Mononuclear cell (primary cell): ENCODE results near the gene NFKBIZ. TPM values are rescaled to one million over a fixed set of nuclear protein-coding genes. Genes with fewer than 3 reads are reported as not detected.
"Not testable (repeated sequence)": the region's sequence is repeated elsewhere in the genome, so short reads cannot be mapped to it uniquely, and the experiment has no call there.

Experiments
- H3K27me3 ChIP-seq: 2 replicates; pipeline ENCODE4 v1.6.0; 2011; ENCODE audit warnings: low read length, control low read depth; ENCODE audit not compliant: insufficient read depth
- H3K4me1 ChIP-seq: 2 replicates; pipeline ENCODE4 v1.5.1; 2011; ENCODE audit warnings: mild to moderate bottlenecking, low read length, control low read depth; ENCODE audit not compliant: insufficient read depth
- H3K4me3 ChIP-seq: 2 replicates; pipeline ENCODE4 v1.5.1; 2011; ENCODE audit warnings: mild to moderate bottlenecking, low read length, moderate library complexity
- H3K9me3 ChIP-seq: 2 replicates; pipeline ENCODE4 v1.5.1; 2011; ENCODE audit warnings: low read depth, mild to moderate bottlenecking, control low read depth, low read length
- total RNA-seq: library from RNA; depleted of rRNA; stranded (reverse); fragments of >200 nt; gene quantifications from one replicate; pipeline ENCODE4 v1.2.3, GENCODE V29; 2012

Gene NFKBIZ
- total RNA-seq, 1 donor: 1,930 TPM

DNA sequence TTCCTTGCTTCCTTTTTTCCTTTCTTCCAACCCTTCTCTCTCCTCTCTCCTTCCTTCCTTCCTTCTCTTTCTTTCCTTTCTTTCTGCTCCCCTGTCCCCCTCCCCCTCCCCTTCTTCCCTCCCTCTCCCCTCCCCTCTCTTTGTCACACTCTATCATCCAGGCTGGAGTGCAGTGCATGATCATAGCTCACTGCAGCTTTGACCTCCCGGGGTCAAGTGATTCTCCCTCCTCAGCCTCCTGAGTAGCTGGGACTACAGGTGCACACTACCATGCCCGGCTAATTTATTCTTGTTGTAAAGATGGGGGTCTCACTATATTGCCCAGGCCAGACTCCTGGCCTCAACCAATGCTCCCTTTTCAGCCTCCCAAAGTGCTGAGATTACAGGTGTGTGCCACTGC, 18.7 kb downstream of the NFKBIZ start:
- H3K4me1 ChIP-seq: peaks cover 19% of the 10 kb centered on the region

DNA sequence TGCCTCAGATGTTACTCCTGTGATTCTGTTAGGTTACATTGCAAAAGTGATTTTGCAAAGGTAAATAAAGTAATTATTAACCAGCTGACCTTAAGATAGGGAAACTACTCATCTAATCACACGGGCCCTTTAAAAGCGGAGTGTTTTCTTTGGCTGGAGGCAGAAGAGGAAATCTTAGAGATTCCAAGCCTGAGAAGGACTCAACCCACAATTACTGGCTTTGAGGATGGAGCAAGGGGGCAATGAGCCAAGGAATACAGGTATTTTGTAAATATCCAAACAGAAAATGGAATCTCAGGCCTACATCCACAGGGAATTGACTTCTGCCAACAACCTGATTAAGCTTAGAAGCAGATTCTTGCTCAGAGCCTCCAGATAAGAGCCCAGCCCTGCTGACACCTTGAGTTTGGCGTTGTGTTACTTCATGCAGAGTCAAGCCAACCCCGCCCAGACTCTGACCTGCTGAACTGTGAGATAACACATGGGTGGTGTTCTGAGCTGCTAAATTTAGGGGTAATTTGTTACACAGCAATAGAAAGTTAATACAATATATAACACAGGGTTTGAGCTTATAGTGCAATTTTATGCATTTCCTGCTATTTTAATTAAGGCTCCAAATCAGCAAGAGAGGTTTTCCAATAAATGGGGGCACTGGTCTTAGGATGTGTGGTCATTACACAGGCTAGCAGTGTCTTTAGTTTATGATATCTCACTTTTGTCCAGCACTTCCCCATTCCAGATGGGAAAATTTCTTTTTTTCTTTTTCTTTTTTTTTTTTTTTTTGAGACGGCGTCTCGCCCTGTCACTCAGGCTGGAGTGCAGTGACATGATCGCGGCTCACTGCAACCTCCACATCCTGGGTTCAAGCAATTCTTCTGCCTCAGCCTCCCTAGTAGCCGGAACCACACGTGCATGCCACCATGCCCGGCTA, 19.5 kb downstream of the NFKBIZ start:
- H3K9me3 ChIP-seq: no peaks in the 10 kb centered on the region
- peaks cover 24% of the 10 kb centered on the region for H3K4me1 ChIP-seq
- no peak overlapping the region for H3K4me3 ChIP-seq
- no peaks in the 10 kb centered on the region for H3K27me3 ChIP-seq

More for the DNA sequence above, 18.7 kb downstream of the NFKBIZ start:
- H3K4me3 ChIP-seq: no peak overlapping the region
- no peaks in the 10 kb centered on the region for H3K9me3 ChIP-seq
- H3K27me3 ChIP-seq: no peaks in the 10 kb centered on the region

DNA sequence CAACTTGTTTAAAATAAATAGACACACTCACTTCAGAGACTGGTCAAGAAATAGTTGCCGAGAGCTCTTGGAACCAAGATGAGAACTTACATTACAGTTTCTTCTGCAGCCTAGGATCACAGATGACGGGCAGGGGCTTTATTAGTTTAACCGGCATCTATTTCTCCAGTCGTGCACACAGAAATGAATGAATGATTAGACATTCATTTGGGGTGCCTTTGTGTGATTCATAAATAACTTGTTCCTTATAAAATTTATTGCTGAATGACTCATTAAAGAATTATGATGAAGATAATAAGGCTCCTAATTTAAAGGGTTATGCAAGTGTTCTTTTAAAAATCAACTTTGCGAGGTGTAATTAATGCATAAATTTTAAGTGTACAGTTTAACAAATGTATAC, 20.8 kb downstream of the NFKBIZ start:
- Histone ChIP-seq H3K4me1 (peaks cover 29% of the 10 kb centered on the region), H3K4me3 (no peak overlapping the region), H3K27me3 (no peaks in the 10 kb centered on the region), H3K9me3 (no peaks in the 10 kb centered on the region)

DNA sequence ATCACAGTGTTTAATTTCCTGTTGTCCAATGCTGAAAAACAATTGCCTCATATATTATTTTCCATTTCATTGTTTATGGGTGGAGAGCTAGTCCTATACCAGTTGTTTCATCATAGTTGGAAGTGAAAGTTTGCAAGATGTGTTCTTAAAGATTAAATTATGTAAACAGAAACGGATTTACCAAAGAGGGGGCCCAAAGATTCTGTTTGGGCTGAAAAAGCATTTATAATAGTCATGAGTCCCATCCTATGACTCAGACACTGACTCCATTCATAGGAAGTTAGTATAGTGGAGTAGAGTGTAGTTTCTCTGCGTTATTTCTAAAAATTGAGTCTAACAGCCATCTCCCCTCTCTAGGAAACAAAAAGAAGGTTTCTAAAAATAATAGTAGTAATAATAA, 24.3 kb downstream of the NFKBIZ start:
- Histone ChIP-seq H3K4me1 (peaks cover 49% of the 10 kb centered on the region), H3K27me3 (no peaks in the 10 kb centered on the region), H3K9me3 (no peaks in the 10 kb centered on the region), H3K4me3 (no peak overlapping the region)

DNA sequence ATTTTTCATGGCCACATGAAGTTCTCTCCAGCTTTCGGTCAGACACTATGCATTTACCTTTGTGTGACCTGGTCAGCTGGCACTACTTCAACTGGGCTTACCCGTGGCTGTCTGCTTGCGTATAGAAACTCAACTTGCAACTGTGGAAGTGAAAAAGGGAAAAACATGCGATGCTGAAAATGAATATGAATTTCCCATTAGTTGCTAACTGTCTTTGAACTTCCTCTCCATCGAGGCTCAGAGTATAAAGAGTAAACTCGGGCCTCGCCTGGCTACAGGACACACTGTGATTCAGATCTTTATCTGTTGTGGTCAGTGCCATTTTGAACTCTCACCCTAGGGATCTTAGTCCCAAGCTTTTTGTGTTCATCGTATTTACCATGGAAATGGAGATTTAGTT, 26.8 kb downstream of the NFKBIZ start:
- H3K4me1 ChIP-seq: peaks cover 59% of the 10 kb centered on the region
- no peak overlapping the region for H3K4me3 ChIP-seq
- H3K9me3 ChIP-seq: no peaks in the 10 kb centered on the region
- H3K27me3 ChIP-seq: no peaks in the 10 kb centered on the region

DNA sequence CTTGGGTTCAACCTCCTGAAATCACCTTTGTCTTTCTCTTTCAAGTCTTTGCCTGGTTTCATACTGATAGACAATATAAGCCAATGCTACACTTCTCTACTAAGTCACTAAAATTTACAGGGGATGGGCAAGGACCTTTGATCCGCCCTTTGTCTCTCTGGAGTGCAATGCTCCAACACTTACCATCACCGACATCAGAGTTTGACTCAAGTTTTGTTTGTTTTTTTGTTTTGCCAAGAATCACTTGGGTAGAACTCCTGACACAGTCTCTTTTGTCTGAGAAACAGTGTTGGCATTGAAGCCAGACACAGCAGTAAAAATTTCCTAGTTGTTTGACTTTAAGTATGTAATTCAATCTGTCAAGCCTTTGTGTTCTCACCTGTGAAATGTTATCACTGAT, 29.3 kb downstream of the NFKBIZ start:
- peaks cover 45% of the 10 kb centered on the region for H3K4me1 ChIP-seq

DNA sequence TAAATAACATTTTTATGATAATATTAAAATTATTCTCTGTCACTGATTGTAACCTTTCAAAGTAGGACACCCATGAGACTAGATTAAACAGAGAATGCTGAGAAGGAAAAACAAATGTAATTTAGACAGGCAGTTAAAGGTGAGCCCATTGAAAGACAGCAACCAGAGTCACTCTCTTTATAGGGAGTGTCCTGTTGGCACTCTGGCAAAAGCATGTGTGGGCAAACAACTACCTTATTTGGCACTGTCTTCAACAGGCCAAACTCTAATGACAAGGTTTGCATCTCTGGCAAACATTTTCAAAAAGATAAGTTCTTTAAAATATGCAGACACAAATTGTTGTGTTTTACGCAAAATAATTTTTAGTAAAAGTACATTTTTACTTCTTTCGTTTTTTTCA, 29.8 kb downstream of the NFKBIZ start:
- no peaks in the 10 kb centered on the region for H3K9me3 ChIP-seq
- H3K4me1 ChIP-seq: peaks cover 42% of the 10 kb centered on the region
- no peaks in the 10 kb centered on the region for H3K27me3 ChIP-seq
- no peak overlapping the region for H3K4me3 ChIP-seq

More for the DNA sequence above, 29.3 kb downstream of the NFKBIZ start:
- no peak overlapping the region for H3K4me3 ChIP-seq
- no peaks in the 10 kb centered on the region for H3K27me3 ChIP-seq
- no peaks in the 10 kb centered on the region for H3K9me3 ChIP-seq

DNA sequence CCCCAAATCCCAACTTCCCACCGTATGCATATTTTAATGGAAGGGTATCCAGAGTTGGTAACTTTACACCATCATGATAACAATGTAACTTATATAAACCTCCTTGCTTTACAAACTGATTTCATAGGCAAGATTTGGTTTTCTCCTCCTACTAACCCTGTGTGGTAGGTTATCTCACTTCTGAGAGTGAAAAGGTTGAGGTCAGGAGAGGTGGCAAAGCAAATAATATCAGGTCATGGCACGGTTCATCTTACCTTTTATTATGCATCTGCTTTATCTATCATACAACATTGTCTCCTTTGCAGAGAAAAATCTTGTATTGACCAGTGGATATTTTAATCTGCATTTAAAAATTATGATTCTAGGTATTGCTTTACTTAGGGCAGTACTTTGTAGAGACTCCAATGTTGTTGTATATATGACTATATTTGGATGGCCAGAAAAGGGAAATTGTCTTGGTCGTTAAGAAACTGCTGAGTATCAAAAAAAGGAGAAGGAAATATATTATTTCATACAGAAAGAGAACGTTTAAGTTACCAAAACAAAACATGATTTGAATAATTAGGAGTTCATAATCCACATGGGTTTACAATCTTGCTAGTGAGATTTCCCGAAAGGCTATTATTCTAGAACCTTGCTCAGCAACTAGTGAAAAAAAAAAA, 30.4 kb downstream of the NFKBIZ start:
- Histone ChIP-seq H3K4me1 (peaks cover 40% of the 10 kb centered on the region), H3K27me3 (no peaks in the 10 kb centered on the region), H3K9me3 (no peaks in the 10 kb centered on the region), H3K4me3 (no peak overlapping the region)

DNA sequence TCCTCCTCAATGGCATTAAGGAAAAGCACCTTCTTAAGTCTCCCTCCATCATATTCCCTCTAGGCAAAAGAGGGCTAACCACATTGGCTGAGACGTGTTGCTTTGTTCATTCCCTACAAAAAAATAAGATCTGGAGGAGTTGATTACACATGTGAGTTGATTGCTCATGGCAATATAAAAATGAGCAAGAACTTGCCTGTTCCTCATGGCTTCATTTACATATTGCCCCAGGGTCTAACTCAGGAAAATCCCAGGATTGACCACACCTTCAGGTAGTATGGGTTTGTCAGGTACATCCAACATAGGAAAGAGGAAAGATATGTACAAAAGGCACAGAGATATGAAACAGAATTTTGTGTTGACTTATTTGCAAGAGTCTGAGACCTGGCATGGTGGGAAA, 35.5 kb downstream of the NFKBIZ start:
- Histone ChIP-seq H3K9me3 (no peaks in the 10 kb centered on the region), H3K4me1 (peaks cover 17% of the 10 kb centered on the region), H3K4me3 (no peak overlapping the region), H3K27me3 (no peaks in the 10 kb centered on the region)

DNA sequence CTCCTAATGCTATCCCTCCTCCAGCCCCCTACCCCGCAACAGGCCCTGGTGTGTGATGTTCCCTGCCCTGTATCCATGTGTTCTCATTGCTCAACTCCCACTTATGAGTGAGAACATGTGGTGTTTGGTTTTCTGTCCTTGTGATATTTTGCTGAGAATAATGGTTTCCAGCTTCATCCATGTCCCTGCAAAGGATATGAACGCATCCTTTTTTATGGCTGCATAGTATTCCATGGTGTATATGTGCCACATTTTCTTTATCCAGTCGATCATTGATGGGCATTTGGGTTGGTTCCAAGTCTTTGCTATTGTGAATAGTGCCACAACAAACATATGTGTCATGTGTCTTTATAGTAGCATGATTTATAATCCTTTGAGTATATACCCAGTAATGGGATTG, 36.3 kb downstream of the NFKBIZ start:
- not testable (repeated sequence) for H3K9me3 ChIP-seq
- peaks cover 20% of the 10 kb centered on the region for H3K4me1 ChIP-seq

DNA sequence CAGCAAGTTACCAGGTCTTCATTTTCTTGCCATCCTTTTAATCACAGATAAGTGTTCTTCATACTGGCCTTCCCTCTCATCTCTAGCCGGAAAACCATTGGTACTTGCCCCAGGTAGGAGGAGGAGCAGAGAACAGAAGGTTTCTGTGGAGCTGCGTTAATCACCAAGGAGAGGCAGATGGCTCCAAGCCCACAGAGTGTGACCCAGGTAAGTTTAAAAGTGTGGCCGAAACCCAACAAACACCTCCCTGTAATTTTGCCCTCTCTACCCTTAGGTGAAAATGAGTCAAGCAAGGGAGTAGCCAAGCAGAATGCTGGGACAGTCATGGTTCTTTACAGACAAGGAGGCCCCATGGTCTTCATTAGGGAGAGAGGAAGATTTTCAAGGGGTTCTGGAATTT, 37.3 kb downstream of the NFKBIZ start:
- peaks cover 16% of the 10 kb centered on the region for H3K4me1 ChIP-seq
- no peaks in the 10 kb centered on the region for H3K27me3 ChIP-seq
- H3K9me3 ChIP-seq: no peaks in the 10 kb centered on the region
- no peak overlapping the region for H3K4me3 ChIP-seq

More for the DNA sequence above, 36.3 kb downstream of the NFKBIZ start:
- not testable (repeated sequence) for H3K4me3 ChIP-seq, H3K27me3 ChIP-seq

DNA sequence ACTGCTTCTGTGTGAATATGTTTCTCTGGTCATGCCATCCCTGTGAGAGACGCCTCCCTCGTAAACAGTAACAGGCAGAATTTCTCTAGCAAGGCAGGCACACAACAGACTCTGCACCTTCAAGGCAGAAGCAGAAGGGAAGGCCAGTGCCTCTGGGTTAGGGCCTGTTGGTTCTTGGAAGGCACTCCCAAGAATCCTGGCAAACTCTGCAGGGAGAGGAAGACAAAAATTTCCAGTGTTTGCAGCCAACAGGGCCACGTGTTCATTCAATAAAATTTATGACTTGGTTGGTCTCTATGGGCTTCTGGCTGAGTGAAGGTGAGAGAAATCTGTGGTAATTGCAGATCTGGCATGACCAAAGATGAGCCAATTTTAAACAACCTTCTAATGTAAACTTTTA, 39.3 kb downstream of the NFKBIZ start:
- no peaks in the 10 kb centered on the region for H3K9me3 ChIP-seq
- no peak overlapping the region for H3K4me3 ChIP-seq
- H3K27me3 ChIP-seq: no peaks in the 10 kb centered on the region
- peaks cover 16% of the 10 kb centered on the region for H3K4me1 ChIP-seq

DNA sequence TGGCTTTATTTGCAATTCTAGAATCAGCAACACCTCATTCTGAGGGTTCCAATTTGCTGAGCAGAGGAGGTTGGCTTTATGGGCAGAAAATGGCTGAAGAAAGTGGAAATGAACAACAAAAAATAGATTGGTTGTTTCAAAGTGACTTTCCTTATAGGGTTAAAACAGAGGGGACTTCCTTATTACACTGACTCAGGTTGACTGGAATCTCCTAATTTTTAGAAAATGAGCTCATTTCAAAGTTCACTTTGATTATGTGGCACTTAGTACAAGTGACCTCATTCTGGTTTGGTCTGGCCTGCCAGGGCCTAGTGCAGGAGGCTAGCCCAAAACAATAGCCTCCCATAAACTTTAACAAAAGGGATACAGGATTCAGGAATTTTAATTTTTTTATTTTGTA, 41.4 kb downstream of the NFKBIZ start:
- H3K27me3 ChIP-seq: no peaks in the 10 kb centered on the region
- H3K4me1 ChIP-seq: peaks cover 16% of the 10 kb centered on the region
- no peak overlapping the region for H3K4me3 ChIP-seq
- H3K9me3 ChIP-seq: no peaks in the 10 kb centered on the region

DNA sequence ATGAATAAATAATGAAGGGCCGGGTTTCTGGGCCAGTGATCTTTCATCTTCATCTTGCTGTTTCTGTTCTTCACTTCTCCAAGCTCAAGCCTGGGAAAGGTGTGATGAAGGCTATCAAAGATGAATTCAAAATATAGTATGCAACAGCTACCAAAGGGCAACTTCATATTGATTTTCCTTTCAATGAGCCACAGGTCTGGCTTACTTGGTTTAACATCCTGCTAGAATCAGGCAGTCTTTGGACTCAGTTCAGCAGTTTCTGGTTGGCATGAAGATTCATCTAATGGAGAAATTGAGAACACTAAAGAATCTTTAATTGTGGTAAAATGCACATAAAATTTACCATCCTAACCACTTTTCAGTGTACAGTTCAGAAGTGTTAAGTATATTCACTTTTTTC, 43.3 kb downstream of the NFKBIZ start:
- Histone ChIP-seq H3K9me3 (no peaks in the 10 kb centered on the region), H3K4me3 (no peak overlapping the region), H3K4me1 (peaks cover 14% of the 10 kb centered on the region), H3K27me3 (no peaks in the 10 kb centered on the region)

DNA sequence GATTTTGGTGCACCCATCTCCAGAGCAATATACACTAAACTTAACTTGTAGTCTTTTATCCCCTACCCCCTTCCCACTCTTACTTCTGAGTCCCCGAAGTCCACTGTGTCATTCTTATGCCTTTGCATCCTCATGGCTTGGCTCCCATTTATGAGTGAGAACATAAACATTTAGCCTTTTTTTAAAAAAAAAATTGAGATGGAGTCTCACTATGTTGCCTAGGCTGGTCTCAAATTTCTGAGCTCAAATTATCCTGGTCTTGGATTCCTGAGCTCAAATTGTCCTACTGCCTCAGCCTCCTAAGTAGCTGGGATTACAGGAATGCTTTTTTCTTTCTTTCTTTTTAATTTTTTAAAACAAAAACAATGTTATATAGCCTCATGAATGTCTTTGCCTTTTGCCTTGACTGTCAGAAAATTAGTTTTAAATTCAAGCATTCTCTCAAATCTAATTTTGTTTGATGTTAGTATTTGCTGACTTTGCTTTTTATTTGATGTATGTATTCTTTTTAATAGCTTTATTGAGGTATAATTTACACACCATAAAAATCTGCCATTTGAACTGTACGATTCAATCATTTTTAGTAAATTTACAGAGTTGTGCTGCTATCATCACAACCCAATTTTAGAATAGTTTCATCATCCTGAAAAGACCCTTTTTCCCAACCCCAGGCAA, 46.9 kb downstream of the NFKBIZ start:
- no peak overlapping the region for H3K4me3 ChIP-seq
- H3K9me3 ChIP-seq: no peaks in the 10 kb centered on the region
- H3K27me3 ChIP-seq: no peaks in the 10 kb centered on the region
- peaks cover 24% of the 10 kb centered on the region for H3K4me1 ChIP-seq
